ENCODE results near the gene TNIK.

The TNIK gene

GRCh38 chr3:171420667-171421066 lies 39.5 kb downstream of the TNIK start:
- TF ChIP-seq EZH2phosphoT487 (IDR thresholded peaks at IDR 0.05; ENCODE audit: borderline replicate concordance, low read length) (no peak), CTCF (IDR thresholded peaks at IDR 0.05; ENCODE audit: low read depth, low read length, poor library complexity, severe bottlenecking) (no peak)
- no peak overlapping the region for H3K27ac ChIP-seq (ENCODE audit: low read depth, low read length)
- H3K4me3 ChIP-seq (ENCODE audit: low read length): no peak overlapping the region
- H3K4me1 ChIP-seq (ENCODE audit: control insufficient read depth, low read length): no peaks in the 10 kb centered on the region
- H3K79me2 ChIP-seq (ENCODE audit: control insufficient read depth, low read length): no peaks in the 10 kb centered on the region
- H3K4me2 ChIP-seq (ENCODE audit: low read length): no peak overlapping the region
- no peaks in the 10 kb centered on the region for H3K27me3 ChIP-seq (ENCODE audit: control insufficient read depth, low read length)
- H3K36me3 ChIP-seq (ENCODE audit: control insufficient read depth, low read length): no peaks in the 10 kb centered on the region
- H4K20me1 ChIP-seq (ENCODE audit: control insufficient read depth, insufficient read depth, low read depth, low read length): no peaks in the 10 kb centered on the region
- no peaks in the 10 kb centered on the region for H3K9me3 ChIP-seq (ENCODE audit: control insufficient read depth, insufficient read depth, low read length)
- H3F3A ChIP-seq (ENCODE audit: control insufficient read depth, insufficient read depth): no peaks in the 10 kb centered on the region
- no peaks in the 10 kb centered on the region for H3K9me2 ChIP-seq (replicated peaks; ENCODE audit: control insufficient read depth, low read length)

- H3K4me1 ChIP-seq (ENCODE audit: control insufficient read depth, low read length): no peaks in the 10 kb centered on the region
- no peaks in the 10 kb centered on the region for H4K20me1 ChIP-seq (ENCODE audit: control insufficient read depth, insufficient read depth, low read depth, low read length)
- no peaks in the 10 kb centered on the region for H3K27me3 ChIP-seq (ENCODE audit: control insufficient read depth, low read length)
- no peaks in the 10 kb centered on the region for H3F3A ChIP-seq (ENCODE audit: control insufficient read depth, insufficient read depth)
- H3K4me2 ChIP-seq (ENCODE audit: low read length): no peak overlapping the region
- TF ChIP-seq EZH2phosphoT487 (IDR thresholded peaks at IDR 0.05; ENCODE audit: borderline replicate concordance, low read length) (no peak), CTCF (IDR thresholded peaks at IDR 0.05; ENCODE audit: low read depth, low read length, poor library complexity, severe bottlenecking) (no peak)
- no peak overlapping the region for H3K27ac ChIP-seq (ENCODE audit: low read depth, low read length)
- no peaks in the 10 kb centered on the region for H3K36me3 ChIP-seq (ENCODE audit: control insufficient read depth, low read length)
- H3K9me3 ChIP-seq (ENCODE audit: control insufficient read depth, insufficient read depth, low read length): no peaks in the 10 kb centered on the region
- no peak overlapping the region for H3K4me3 ChIP-seq (ENCODE audit: low read length)
- H3K9me2 ChIP-seq (replicated peaks; ENCODE audit: control insufficient read depth, low read length): no peaks in the 10 kb centered on the region
- H3K79me2 ChIP-seq (ENCODE audit: control insufficient read depth, low read length): no peaks in the 10 kb centered on the region
These were observed 40.7 kb downstream of the TNIK start for GRCh38 chr3:171419457-171419856.

- no peaks in the 10 kb centered on the region for H3K4me1 ChIP-seq (ENCODE audit: control insufficient read depth, low read length)
- H3K9me2 ChIP-seq (replicated peaks; ENCODE audit: control insufficient read depth, low read length): no peaks in the 10 kb centered on the region
- no peaks in the 10 kb centered on the region for H3K79me2 ChIP-seq (ENCODE audit: control insufficient read depth, low read length)
- no peaks in the 10 kb centered on the region for H3K36me3 ChIP-seq (ENCODE audit: control insufficient read depth, low read length)
- no peaks in the 10 kb centered on the region for H3K27me3 ChIP-seq (ENCODE audit: control insufficient read depth, low read length)
- TF ChIP-seq CTCF (IDR thresholded peaks at IDR 0.05; ENCODE audit: low read depth, low read length, poor library complexity, severe bottlenecking) (no peak), EZH2phosphoT487 (IDR thresholded peaks at IDR 0.05; ENCODE audit: borderline replicate concordance, low read length) (no peak)
- no peaks in the 10 kb centered on the region for H3K9me3 ChIP-seq (ENCODE audit: control insufficient read depth, insufficient read depth, low read length)
- no peaks in the 10 kb centered on the region for H3F3A ChIP-seq (ENCODE audit: control insufficient read depth, insufficient read depth)
- H3K4me2 ChIP-seq (ENCODE audit: low read length): no peak overlapping the region
- no peak overlapping the region for H3K27ac ChIP-seq (ENCODE audit: low read depth, low read length)
- no peak overlapping the region for H3K4me3 ChIP-seq (ENCODE audit: low read length)
- no peaks in the 10 kb centered on the region for H4K20me1 ChIP-seq (ENCODE audit: control insufficient read depth, insufficient read depth, low read depth, low read length)
These were observed 42.4 kb downstream of the TNIK start for GRCh38 chr3:171417813-171418212.

- H3K27me3 ChIP-seq (ENCODE audit: control insufficient read depth, low read length): no peaks in the 10 kb centered on the region
- H3K36me3 ChIP-seq (ENCODE audit: control insufficient read depth, low read length): no peaks in the 10 kb centered on the region
- no peaks in the 10 kb centered on the region for H4K20me1 ChIP-seq (ENCODE audit: control insufficient read depth, insufficient read depth, low read depth, low read length)
- no peaks in the 10 kb centered on the region for H3K4me1 ChIP-seq (ENCODE audit: control insufficient read depth, low read length)
- no peak overlapping the region for H3K4me2 ChIP-seq (ENCODE audit: low read length)
- no peak overlapping the region for H3K27ac ChIP-seq (ENCODE audit: low read depth, low read length)
- TF ChIP-seq CTCF (IDR thresholded peaks at IDR 0.05; ENCODE audit: low read depth, low read length, poor library complexity, severe bottlenecking) (no peak), EZH2phosphoT487 (IDR thresholded peaks at IDR 0.05; ENCODE audit: borderline replicate concordance, low read length) (no peak)
- H3K9me3 ChIP-seq (ENCODE audit: control insufficient read depth, insufficient read depth, low read length): no peaks in the 10 kb centered on the region
- H3K79me2 ChIP-seq (ENCODE audit: control insufficient read depth, low read length): no peaks in the 10 kb centered on the region
- H3K9me2 ChIP-seq (replicated peaks; ENCODE audit: control insufficient read depth, low read length): no peaks in the 10 kb centered on the region
- no peak overlapping the region for H3K4me3 ChIP-seq (ENCODE audit: low read length)
- H3F3A ChIP-seq (ENCODE audit: control insufficient read depth, insufficient read depth): no peaks in the 10 kb centered on the region
These were observed 43.1 kb downstream of the TNIK start for GRCh38 chr3:171417137-171417536.

All from DOHH2 (cell line).